Naive thymus-derived CD4-positive, alpha-beta T cell (primary cell): ENCODE data around the gene PA2G4. TPM values are rescaled to one million over a fixed set of nuclear protein-coding genes. Genes with fewer than 3 reads are reported as not detected.

ENCODE experiments used
- ATAC-seq: fragments of 150-1000 bp; cut with Tn5 transposase; 2 replicates; pipeline ENCODE4 v1.10.0; 2021; ENCODE audit warnings: mild to moderate bottlenecking, moderate library complexity
- CTCF ChIA-PET: fragments of 350-600 bp; sonication (Branson Sonifier 250); formaldehyde crosslinking; loops from one replicate; lab custom pipeline; 2021; ENCODE audit warnings: antibody characterized with exemption; lab: Charles Lee
- POLR2A ChIA-PET: fragments of 350-600 bp; sonication (Branson Sonifier 250); formaldehyde crosslinking; loops from one replicate; lab custom pipeline; 2021; ENCODE audit warnings: antibody characterized with exemption, inconsistent platforms; lab: Charles Lee
- DNase-seq, 9 donors: peaks; one replicate each; pipeline versions ENCODE4 v3.0.0 to v3.0.0-alpha.2; 2020 to 2022; ENCODE audit warnings: mixed read lengths in 1 of 9
- H3K27ac ChIP-seq: one replicate; pipeline ENCODE4 v1.7.0; 2013; ENCODE audit warnings: mild to moderate bottlenecking, low read depth, low read length, moderate library complexity
- H3K27me3 ChIP-seq, 2 donors: one replicate each; pipeline ENCODE4 v1.7.0; 2013; ENCODE audit warnings: low read length in 2 of 2, mild to moderate bottlenecking in 2 of 2, moderate library complexity in 2 of 2; ENCODE audit not compliant: control insufficient read depth in 2 of 2, insufficient read depth in 2 of 2
- H3K36me3 ChIP-seq, 3 experiments: 1 replicate in 2 of 3; 2 replicates in 1 of 3; pipeline ENCODE4 v1.7.0; 2013; ENCODE audit warnings: low read length in 3 of 3, mild to moderate bottlenecking in 3 of 3, moderate library complexity in 1 of 3; ENCODE audit not compliant: insufficient read depth in 3 of 3, control insufficient read depth in 2 of 3
- H3K4me1 ChIP-seq, 2 donors: one replicate each; pipeline ENCODE4 v1.7.0; 2013; ENCODE audit warnings: low read length in 2 of 2, mild to moderate bottlenecking in 2 of 2, moderate library complexity in 1 of 2; ENCODE audit not compliant: control insufficient read depth in 2 of 2, insufficient read depth in 2 of 2
- H3K4me3 ChIP-seq: 2 replicates; pipeline ENCODE4 v1.7.0; 2013; ENCODE audit warnings: mild to moderate bottlenecking, low read length
- H3K9me3 ChIP-seq, 3 experiments: 1 replicate in 2 of 3; 2 replicates in 1 of 3; pipeline ENCODE4 v1.7.0; 2013; ENCODE audit warnings: low read length in 3 of 3; ENCODE audit not compliant: control insufficient read depth in 2 of 3
- H3K27ac Mint-ChIP-seq, 9 donors: one replicate each; pipeline ENCODE4 v1.8.0; 2020 to 2022; ENCODE audit warnings: mixed read lengths in 9 of 9, mild to moderate bottlenecking in 8 of 9, moderate library complexity in 5 of 9, inconsistent platforms in 2 of 9
- H3K27me3 Mint-ChIP-seq, 5 donors: one replicate each; pipeline ENCODE4 v1.8.0; 2021 to 2022; ENCODE audit warnings: mixed read lengths in 5 of 5, mild to moderate bottlenecking in 1 of 5
- H3K36me3 Mint-ChIP-seq, 5 donors: one replicate each; pipeline ENCODE4 v1.8.0; 2020 to 2022; ENCODE audit warnings: mixed read lengths in 5 of 5, mild to moderate bottlenecking in 3 of 5, inconsistent platforms in 1 of 5
- H3K4me1 Mint-ChIP-seq, 7 donors: one replicate each; pipeline ENCODE4 v1.8.0; 2020 to 2022; ENCODE audit warnings: mixed read lengths in 7 of 7, mild to moderate bottlenecking in 3 of 7, inconsistent platforms in 1 of 7
- H3K4me3 Mint-ChIP-seq, 10 donors: one replicate each; pipeline ENCODE4 v1.8.0; 2020 to 2022; ENCODE audit warnings: mild to moderate bottlenecking in 10 of 10, mixed read lengths in 10 of 10, moderate library complexity in 6 of 10, inconsistent platforms in 2 of 10
- H3K9me3 Mint-ChIP-seq, 11 donors: one replicate each; pipeline ENCODE4 v1.8.0; 2020 to 2022; ENCODE audit warnings: mixed read lengths in 11 of 11, mild to moderate bottlenecking in 4 of 11, inconsistent platforms in 1 of 11, moderate library complexity in 1 of 11
- intact Hi-C, 2 donors: fragments of 100-400 bp; cut with micrococcal nuclease; formaldehyde crosslinking; loops; one replicate each; pipeline ENCODE4 v1.15.1; 2023
- polyA plus RNA-seq, 2 donors: library from polyadenylated mRNA; unstranded; fragments of 300-500 nt; fragmentation: Illumina TruSeq; gene quantifications; one replicate each; pipeline ENCODE4 v1.2.3, GENCODE V29; 2021
- total RNA-seq, 6 experiments: library from RNA in 5 of 6; stranded (reverse) in 5 of 6; gene quantifications; 1 replicate in 5 of 6; 2 replicates in 1 of 6; pipeline ENCODE4 v1.2.3 and lab custom pipeline; 2021 to 2026

The PA2G4 gene
- total and polyA plus RNA-seq, 7 experiments from 2014 or later: 61.7 to 254 (median 121) TPM

DNA sequence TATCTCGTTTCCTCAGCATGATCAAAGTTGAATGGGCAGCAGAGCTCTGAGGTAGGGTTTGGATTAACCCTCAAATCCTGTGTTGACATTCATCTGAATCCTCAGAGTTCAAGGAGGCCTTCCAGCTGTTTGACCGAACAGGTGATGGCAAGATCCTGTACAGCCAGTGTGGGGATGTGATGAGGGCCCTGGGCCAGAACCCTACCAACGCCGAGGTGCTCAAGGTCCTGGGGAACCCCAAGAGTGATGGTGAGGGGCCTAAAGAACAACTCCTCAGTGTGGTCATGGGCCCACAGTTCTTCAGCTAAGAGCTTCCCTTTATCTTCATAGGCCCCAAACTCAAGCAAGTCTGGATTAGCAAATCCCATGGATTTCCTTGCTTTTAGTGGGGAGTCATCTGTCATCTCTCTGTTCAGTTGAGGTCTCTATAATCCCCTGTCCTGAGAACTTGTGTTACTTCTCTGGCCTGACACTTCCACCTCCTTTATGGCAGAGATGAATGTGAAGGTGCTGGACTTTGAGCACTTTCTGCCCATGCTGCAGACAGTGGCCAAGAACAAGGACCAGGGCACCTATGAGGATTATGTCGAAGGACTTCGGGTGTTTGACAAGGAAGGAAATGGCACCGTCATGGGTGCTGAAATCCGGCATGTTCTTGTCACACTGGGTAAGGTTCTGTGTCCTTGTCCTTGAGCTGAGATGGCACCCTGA is 55.3 kb downstream of the PA2G4 start:
- H3K9me3 ChIP-seq: no peaks in the 10 kb centered on the region
- no peak for ATAC-seq
- H3K36me3 ChIP-seq: peaks cover 4 to 52% (median 20%) of the 10 kb centered on the region in 3 experiments
- DNase-seq: no peak
- peak overlapping the region; percentile 98 for H3K27ac ChIP-seq
- Mint-ChIP-seq H3K27ac (peak overlapping the region; percentile 88 to 99 (median 97)), H3K9me3 (no peaks in the 10 kb centered on the region), H3K4me3 (peak overlapping the region; percentile 94 to 99 (median 96)), H3K4me1 (peaks cover 31 to 57% (median 52%) of the 10 kb centered on the region in 7 donors), H3K27me3 (no peaks in the 10 kb centered on the region), H3K36me3 (peaks cover 0 to 51% (median 10%) of the 10 kb centered on the region in 5 donors)
- no peaks in the 10 kb centered on the region for H3K27me3 ChIP-seq
- peak overlapping the region; percentile 89 for H3K4me3 ChIP-seq
- intact Hi-C loops: loop anchor here (1.0 to 5.0 kb wide), 5 partner anchors 7 to 201 kb away; partner anchors contain the start of genes MYL6B (in 2 of the 2), RAB5B (in 1 of the 2), SMARCC2 (in 1 of the 2) and STAT2 (in 1 of the 2)
- H3K4me1 ChIP-seq: peaks cover 24 to 26% of the 10 kb centered on the region in 2 donors
- ChIA-PET CTCF (interaction anchor here (1.0 to 3.8 kb wide), 7 partner anchors 17 to 304 kb away, joined by 3 to 15 read pairs (median 3); partner anchors contain the start of genes ESYT1, SMARCC2 and ZC3H10), POLR2A (interaction anchor here (0.6 to 12.7 kb wide), 19 partner anchors 8 to 1266 kb away, joined by 3 to 161 read pairs (median 4); partner anchors contain the start of genes CNPY2, DGKA, ESYT1 and RAB5B)

- DNase-seq (peak; percentile 31 to 74 (median 67)), ATAC-seq (peak; percentile 60)
- Mint-ChIP-seq H3K4me1 (peaks cover 31 to 57% (median 51%) of the 10 kb centered on the region in 7 donors), H3K27ac (peak overlapping the region; percentile 88 to 99 (median 97)), H3K9me3 (no peaks in the 10 kb centered on the region), H3K4me3 (peak overlapping the region; percentile 94 to 99 (median 96)), H3K27me3 (no peaks in the 10 kb centered on the region), H3K36me3 (peaks cover 0 to 50% (median 10%) of the 10 kb centered on the region in 5 donors)
- Histone ChIP-seq H3K27ac (peak overlapping the region; percentile 98), H3K4me1 (peaks cover 24 to 26% of the 10 kb centered on the region in 2 donors), H3K9me3 (no peaks in the 10 kb centered on the region), H3K4me3 (peak overlapping the region; percentile 89), H3K36me3 (peaks cover 7 to 59% (median 20%) of the 10 kb centered on the region in 3 experiments), H3K27me3 (no peaks in the 10 kb centered on the region)
- intact Hi-C loops: loop anchor here (1.0 kb wide), 1 partner anchor 8 kb away; the partner anchor contains the start of gene MYL6B (in 2 of the 2)
- ChIA-PET POLR2A (interaction anchor here (0.6 to 12.7 kb wide), 14 partner anchors 9 to 313 kb away, joined by 3 to 161 read pairs (median 4); partner anchors contain the start of genes DGKA, ESYT1, MYL6B and RAB5B), CTCF (interaction anchor here (0.8 to 3.8 kb wide), 6 partner anchors 9 to 41 kb away, joined by 3 to 15 read pairs (median 9); partner anchors contain the start of genes ESYT1, MYL6B, SMARCC2 and ZC3H10)
Measured at GRCh38 chr12:56160193-56160763, 55.9 kb downstream of the PA2G4 start.

GRCh38 chr12:56160894-56161689 is 56.7 kb downstream of the PA2G4 start:
- Histone ChIP-seq H3K9me3 (no peaks in the 10 kb centered on the region), H3K4me3 (peak overlapping the region; percentile 89), H3K36me3 (peaks cover 12 to 67% (median 20%) of the 10 kb centered on the region in 3 experiments), H3K27me3 (no peaks in the 10 kb centered on the region), H3K4me1 (peaks cover 24 to 26% of the 10 kb centered on the region in 2 donors), H3K27ac (peak overlapping the region; percentile 98)
- H3K27ac Mint-ChIP-seq: peak overlapping the region; percentile 88 to 99 (median 97)
- peaks cover 31 to 57% (median 49%) of the 10 kb centered on the region in 7 donors for H3K4me1 Mint-ChIP-seq
- intact Hi-C loops: loop anchor here (1.0 kb wide), 1 partner anchor 9 kb away; the partner anchor contains the start of gene MYL6B (in 2 of the 2)
- ATAC-seq (no peak), DNase-seq (no peak)
- H3K4me3 Mint-ChIP-seq: peak overlapping the region; percentile 63 to 99 (median 96)
- ChIA-PET CTCF (interaction anchor here (0.7 to 3.8 kb wide), 6 partner anchors 9 to 81 kb away, joined by 3 to 15 read pairs (median 4); partner anchors contain the start of genes ESYT1, MYL6B, RNF41 and SMARCC2), POLR2A (interaction anchor here (0.6 to 12.7 kb wide), 15 partner anchors 9 to 468 kb away, joined by 3 to 161 read pairs (median 5); partner anchors contain the start of genes ESYT1, MYL6B, RNF41 and RPL41)
- H3K36me3 Mint-ChIP-seq: peaks cover 0 to 48% (median 15%) of the 10 kb centered on the region in 5 donors
- no peaks in the 10 kb centered on the region for H3K9me3 Mint-ChIP-seq
- no peaks in the 10 kb centered on the region for H3K27me3 Mint-ChIP-seq

- H3K27ac ChIP-seq: peak overlapping the region; percentile 98
- Mint-ChIP-seq H3K27ac (peak overlapping the region; percentile 88 to 99 (median 95)), H3K4me1 (peaks cover 31 to 57% (median 49%) of the 10 kb centered on the region in 7 donors), H3K27me3 (no peaks in the 10 kb centered on the region), H3K4me3 (peak overlapping the region in 9 of 10 donors; percentile 4 to 99 (median 63)), H3K9me3 (no peaks in the 10 kb centered on the region), H3K36me3 (peaks cover 0 to 48% (median 15%) of the 10 kb centered on the region in 5 donors)
- no peaks in the 10 kb centered on the region for H3K9me3 ChIP-seq
- intact Hi-C loops: no loop called here
- POLR2A ChIA-PET: interaction anchor here (0.9 to 12.7 kb wide), 14 partner anchors 8 to 467 kb away, joined by 3 to 161 read pairs (median 4); partner anchors contain the start of genes ESYT1, MYL6B, PA2G4 and RNF41
- H3K4me3 ChIP-seq: no peak overlapping the region
- DNase-seq (no peak), ATAC-seq (no peak)
- peaks cover 12 to 74% (median 20%) of the 10 kb centered on the region in 3 experiments for H3K36me3 ChIP-seq
- no peaks in the 10 kb centered on the region for H3K27me3 ChIP-seq
- peaks cover 24 to 26% of the 10 kb centered on the region in 2 donors for H3K4me1 ChIP-seq
- CTCF ChIA-PET: interaction anchor here (0.7 to 3.4 kb wide), 5 partner anchors 10 to 81 kb away, joined by 3 to 15 read pairs (median 4); partner anchors contain the start of genes ESYT1, MYL6B, RNF41 and ZC3H10
Measured at GRCh38 chr12:56161690-56162351, 57.5 kb downstream of the PA2G4 start.

- Mint-ChIP-seq H3K4me3 (no peak overlapping the region), H3K36me3 (peaks cover 0 to 50% (median 19%) of the 10 kb centered on the region in 5 donors), H3K27ac (peak overlapping the region in 6 of 9 donors; percentile 24 to 95 (median 68)), H3K4me1 (peaks cover 25 to 52% (median 42%) of the 10 kb centered on the region in 7 donors), H3K9me3 (no peaks in the 10 kb centered on the region), H3K27me3 (no peaks in the 10 kb centered on the region)
- H3K27ac ChIP-seq: peak overlapping the region; percentile 18
- ChIA-PET CTCF (interaction anchor here (0.6 to 3.4 kb wide), 5 partner anchors 36 to 478 kb away, joined by 3 to 15 read pairs (median 4); partner anchors contain the start of genes ESYT1, RPL41 and ZC3H10), POLR2A (interaction anchor here (0.6 to 12.7 kb wide), 11 partner anchors 10 to 466 kb away, joined by 3 to 161 read pairs (median 3); partner anchors contain the start of genes ESYT1, PA2G4, RPL41 and SMARCC2)
- peaks cover 12 to 80% (median 20%) of the 10 kb centered on the region in 3 experiments for H3K36me3 ChIP-seq
- no peaks in the 10 kb centered on the region for H3K9me3 ChIP-seq
- ATAC-seq (no peak), DNase-seq (no peak)
- H3K4me3 ChIP-seq: no peak overlapping the region
- peaks cover 18 to 20% of the 10 kb centered on the region in 2 donors for H3K4me1 ChIP-seq
- intact Hi-C loops: no loop called here
- no peaks in the 10 kb centered on the region for H3K27me3 ChIP-seq
Measured at GRCh38 chr12:56162468-56163290, 58.3 kb downstream of the PA2G4 start.
